Limb (tissue), 2 donors: ENCODE results near the gene TRIM9.

Experiments
- DNase-seq, 2 donors: peaks; one replicate each; pipeline ENCODE4 v3.0.0-alpha.2; 2016; ENCODE audit errors: extremely low spot score in 2 of 2

TRIM9 gene

DNA sequence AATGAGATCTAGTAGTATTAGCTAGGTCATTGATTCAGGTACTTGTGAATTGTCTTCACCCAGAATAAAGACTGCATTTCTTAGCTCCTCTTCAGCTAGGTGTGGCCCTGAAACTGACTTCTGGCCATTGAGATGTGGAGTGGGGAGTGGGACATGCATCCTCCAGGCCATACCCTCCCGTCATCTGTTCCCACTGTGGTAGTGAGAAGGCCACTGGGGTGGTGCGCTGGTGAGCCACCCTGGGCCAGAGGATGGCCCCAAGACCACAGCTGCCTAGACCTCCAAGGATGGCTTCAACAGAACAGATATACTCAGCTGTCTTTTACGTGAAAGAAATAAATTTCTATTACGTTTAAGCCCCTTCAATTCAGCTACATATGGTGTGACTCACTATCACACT, 36.5 kb downstream of the TRIM9 start:
- no peak for DNase-seq

DNA sequence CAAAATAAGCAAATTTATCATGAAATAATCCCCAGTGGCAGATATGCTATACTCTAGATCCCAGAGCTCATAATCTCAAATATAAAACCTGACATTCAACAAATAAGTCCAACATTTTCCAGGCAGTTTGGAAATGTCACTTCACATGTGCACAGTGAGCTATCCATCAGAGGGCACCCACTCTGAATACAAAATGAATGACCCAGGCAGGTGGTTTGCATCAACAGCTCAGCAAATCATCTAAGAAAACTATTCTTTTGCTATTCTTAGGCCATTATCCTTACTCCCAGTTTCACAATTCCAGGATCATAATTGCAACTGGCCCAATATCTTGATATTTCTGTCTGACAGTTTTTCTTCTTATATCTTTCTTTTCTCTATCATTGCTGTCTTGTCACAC, 38.5 kb downstream of the TRIM9 start:
- DNase-seq: no peak

DNA sequence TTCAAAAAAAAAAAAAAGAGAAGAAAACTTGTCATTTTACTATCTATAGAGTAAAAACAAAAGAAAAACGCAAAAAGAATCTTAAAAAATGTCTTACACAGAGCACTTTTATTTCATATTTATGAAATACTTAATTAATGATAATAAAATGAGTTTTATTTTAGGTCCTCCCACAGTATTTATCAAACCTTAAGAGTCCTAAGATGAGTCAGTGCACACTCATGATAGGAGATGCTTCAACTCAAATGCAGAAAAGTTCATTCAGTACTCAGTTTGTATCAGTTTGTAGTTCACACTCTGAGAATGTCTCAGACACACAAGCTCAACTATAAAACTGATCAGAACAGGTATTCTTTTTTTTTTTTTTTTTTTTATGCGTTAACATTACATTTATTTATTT, 41.7 kb downstream of the TRIM9 start:
- DNase-seq: no peak

DNA sequence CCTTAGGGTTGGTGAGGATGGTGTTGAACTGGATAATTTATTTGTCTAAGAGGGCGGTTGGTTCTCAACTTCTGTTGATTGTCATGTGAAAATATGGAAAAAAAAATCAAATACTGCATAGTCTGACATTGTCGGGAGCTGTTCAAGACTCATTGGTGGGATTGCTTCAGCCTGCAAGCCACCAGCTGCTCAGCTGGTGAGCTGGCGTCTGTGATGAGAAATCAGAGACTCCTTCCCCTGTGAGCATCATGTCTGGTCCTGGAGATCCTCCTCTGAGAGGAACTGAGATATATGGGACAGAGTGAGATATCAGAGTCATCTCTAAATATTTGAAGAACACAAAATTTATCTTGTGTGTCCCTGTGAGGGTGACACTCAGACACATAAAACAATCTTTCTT, 49.9 kb downstream of the TRIM9 start:
- no peak for DNase-seq

DNA sequence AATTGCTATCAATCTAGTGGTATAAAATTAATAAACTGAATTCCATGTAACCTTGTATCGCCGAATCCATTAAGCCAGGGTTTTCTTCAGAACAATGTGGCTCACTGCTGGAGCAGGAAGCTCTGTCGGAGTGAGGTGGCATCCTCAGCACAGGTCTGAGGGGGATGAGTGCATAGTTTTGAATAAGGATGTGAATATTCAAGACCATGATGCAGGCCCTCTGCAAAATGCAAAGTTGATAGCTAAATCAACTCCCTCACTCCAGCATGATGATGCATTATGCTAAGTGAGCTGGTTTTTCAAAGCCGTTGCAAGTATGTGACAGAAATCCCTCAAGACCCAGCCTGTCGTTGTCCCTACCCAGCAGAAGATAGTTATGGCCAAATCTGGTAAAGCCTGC, 53.0 kb downstream of the TRIM9 start:
- DNase-seq: no peak

DNA sequence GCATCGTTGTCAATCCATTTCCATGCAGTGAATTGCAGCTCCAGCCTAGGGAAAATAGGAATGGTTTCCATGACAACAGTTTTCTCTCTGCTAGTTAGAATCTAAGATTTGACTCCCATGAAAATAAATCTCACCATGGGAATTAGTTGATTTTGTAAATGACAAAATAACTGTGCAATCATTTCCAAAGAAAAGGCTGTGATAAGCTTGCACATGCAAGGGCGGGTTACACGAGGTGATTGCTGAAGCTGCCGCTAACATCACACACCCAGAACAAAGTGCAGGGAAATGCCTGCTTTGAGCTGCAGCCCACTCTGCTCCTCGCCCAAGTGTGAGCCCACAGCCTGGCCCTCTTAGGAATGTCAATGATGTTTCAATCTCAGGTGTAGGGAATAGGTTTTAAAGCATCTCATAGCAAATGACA, 53.8 kb downstream of the TRIM9 start:
- no peak for DNase-seq

DNA sequence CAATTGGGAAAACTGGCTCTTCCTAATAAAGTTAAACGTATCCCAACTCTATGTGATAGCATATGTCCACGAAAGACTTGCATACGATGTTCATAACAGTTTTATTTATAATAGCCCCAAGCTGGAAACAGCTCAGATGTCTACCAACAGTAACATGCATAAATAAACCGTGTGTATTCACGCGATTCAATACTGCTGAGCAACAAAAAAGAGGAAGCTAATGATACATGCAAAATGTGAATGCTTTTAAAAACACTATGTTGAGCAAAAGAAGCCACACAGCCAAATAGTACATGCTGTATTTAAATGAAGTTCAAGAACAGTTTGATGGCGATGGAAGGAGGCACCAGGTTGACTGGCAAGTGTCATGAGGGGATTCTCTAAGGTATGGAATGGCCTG, 55.7 kb downstream of the TRIM9 start:
- DNase-seq: no peak

DNA sequence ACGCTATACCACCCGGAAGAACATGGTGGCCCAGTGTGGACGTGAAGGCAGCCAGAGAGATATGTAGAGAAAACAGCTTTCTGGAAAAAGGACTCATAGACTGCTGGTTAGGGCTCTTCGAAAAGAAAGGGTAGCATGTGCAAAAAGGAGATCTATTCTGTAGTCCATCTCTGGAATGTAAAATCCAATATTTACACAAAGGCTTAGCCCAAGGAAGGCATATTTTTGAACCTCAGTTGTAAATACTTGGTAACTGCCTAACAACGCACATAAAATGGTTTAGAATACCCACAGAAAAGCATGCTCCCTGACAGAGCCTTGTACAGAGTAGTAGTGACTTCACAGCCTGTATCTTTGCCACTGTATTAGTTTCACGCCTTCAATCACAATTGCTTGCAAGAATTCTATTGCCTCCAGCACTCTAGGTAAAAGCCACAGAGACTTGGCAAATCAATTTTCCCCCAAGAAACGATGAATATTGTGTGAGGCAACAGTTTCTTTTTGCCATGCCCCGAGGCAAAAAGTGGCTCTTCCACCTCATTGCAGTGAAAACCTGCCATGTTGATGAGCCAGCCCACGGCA, 59.2 kb downstream of the TRIM9 start:
- DNase-seq: no peak

DNA sequence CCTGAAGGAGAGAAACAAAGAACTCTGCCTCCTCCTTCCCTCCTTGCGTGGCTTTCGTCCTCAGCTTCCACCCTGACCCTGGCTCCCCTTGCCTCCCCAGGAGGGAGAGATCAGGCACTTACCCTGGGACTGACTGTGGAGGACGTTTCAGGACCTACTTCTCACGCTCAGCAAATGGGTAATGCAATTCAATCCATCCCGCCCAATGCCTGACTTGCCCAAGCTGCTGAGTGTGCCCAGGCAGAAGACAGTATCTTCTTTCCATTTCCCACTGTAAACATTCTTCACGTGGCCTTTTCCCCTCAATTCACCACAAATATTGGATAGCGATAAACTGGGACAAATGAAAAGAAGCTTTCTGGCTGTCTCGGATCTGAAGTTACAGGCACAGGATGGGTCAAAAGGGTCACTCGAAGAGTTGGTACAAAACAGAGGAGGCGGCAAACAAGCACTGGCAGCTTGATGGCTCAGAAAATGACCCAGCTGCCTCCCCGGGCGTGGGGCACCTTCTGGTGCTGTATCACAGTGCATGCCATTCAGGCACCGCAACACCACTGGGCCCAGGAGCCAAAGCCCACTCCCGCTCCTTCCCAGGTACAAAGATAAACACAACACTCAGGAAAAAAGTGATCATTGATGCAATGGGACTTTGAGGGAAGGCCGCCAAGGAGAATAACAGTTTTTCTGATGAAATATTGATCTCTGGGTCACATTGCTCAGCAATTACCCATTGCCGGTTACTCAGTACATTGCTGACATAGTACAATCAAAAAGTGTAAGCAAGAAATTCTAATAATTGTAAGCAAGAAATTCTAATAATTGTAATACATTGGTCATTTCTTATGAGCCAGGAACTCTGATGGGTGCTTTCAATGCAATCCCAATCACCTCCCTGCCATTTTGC, 65.8 kb downstream of the TRIM9 start:
- DNase-seq: no peak

DNA sequence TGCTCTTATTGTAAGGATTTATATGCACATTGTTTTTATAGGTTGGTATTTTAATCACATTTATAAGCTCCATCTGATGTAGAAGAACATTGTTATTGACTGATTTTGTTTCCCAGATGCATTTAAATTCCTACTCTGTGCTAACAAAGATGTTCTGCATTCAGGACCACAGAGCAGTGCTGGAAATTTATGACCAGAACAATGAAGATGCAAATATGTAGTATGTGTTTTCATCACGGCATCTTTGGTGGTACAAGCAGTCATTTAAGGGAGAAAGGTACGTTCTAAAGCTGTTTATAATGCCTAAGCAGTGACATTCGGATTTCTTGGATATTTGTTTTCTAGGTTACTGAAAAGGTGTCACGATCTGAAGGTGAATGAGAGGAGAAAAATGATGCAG, 66.5 kb downstream of the TRIM9 start:
- DNase-seq: no peak

DNA sequence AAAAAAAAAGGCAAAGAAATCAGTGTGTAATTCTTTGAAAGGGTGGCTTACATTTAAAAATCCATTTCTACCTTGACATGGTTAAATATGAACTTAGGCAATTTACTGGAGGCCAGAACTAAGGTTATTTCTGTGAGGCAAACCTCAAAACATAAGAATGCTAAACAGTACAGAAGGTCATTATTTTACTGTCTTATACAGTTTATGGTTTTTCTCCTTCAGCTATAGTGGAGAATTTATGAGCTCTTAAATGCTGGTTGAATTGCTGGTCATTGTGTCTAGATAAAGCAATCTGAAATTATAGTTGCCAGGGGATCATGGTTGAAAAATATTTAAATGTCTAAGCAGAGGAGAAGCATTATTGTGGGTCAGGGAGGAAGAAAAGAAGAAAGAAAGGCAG, 70.5 kb downstream of the TRIM9 start:
- DNase-seq: no peak

DNA sequence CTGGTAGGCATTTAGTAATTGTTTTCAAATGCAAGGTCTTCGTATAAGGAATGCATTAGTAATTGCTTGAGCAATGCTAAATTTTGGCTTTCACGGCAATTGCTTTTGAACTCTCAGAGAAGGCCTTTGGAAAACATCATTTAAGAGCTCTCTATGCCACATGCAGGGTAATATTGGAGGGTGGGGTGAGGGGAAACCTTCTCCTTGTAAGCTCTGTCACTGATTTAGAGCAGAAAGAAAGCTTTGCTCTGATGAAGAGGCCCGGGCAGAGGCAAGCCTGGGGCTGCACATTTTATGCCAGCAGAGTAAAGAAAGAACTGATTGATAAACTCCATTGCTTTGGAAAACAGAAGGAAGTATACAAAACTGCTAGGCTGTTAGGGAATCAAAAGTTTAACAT, 70.9 kb downstream of the TRIM9 start:
- DNase-seq: peak in 1 of 2 donors; percentile 38

DNA sequence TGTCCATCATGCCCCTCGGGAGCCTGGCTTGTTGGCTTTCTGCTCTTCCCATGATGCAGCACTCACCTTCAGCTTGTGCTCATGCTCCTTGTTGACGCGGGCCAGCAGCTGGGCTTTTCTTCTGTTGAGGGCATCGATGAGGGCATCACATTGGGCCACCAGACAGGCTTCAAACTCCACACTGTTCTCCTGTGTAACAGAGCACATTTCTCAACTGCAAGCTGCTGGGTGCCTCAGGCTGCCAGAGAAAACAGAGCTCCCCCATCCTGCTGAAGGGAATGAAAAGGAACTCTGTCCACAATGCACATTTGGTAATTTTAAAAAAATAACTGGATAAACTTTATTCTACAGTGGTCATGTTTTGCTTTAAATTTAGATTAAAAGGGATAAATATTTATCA, 72.1 kb downstream of the TRIM9 start:
- DNase-seq: no peak

DNA sequence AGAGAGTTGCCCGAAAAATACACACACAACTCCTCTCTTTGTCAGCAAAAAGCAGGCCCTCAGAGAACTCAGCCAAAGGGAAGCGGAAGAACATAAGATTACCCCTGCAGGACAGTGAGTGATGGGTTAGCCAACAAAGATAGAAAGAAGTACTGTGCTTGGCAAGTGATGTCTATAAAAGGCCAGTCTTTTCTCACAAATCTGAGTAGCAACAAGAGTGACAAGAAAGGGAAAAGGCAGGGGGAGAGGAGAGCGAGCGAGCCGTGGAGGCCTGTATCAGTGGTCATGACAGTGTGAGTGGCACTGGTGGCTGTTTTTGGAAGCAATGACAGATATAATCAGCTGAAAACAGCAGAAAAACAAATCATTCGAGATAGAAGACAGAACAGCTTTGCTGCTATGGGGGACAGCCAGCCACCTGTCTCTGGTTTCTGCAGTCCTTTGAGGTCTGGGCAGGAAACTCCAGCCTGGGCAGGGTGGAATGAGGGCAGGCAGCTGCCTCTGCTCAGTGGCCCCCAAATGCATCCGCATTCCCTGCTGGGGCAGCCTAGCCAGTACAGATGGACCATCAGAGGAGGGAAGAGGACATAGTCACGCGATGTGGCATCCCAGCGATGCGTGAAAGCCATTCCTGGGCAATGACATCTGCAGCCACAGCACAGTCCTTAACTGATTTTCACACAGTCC, 74.7 kb downstream of the TRIM9 start:
- DNase-seq: peak; percentile 15 to 48

DNA sequence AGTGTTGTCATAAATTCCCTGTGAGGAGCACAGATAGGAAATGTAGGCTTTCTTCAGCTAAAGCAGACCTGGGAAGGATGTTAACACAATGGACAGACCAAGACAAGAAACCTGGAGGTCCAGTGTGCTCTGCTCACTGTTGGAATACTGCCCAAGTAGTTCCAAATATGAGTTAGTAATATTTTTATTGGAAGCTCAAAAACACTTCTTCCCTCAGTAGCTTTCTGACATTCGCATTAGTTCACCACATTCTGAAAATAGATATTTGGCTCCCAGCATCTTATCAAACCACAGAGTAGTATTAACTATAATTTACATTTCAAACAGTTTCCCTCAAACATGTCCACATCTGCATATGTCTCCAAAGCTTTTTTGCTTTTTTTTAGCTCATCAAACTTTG, 75.8 kb downstream of the TRIM9 start:
- DNase-seq: peak in 1 of 2 donors; percentile 29

DNA sequence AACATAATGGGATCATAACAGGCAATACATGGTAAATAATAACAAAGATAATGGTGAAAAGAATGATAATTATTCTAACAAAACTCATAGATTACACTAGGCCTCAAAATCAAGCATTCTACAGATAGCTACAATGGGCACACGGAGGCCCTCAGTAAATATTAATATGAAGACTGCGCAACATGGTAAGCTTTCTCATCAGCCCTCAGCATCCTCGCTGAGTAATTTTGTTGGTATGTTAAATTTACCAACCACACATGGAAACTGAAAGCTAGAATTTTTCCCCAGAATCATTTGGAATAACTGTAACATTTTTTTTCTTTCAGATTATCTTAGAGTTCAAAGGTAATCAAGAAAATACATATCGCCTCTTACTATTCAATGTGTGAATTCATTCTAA, 76.4 kb downstream of the TRIM9 start:
- DNase-seq: no peak

DNA sequence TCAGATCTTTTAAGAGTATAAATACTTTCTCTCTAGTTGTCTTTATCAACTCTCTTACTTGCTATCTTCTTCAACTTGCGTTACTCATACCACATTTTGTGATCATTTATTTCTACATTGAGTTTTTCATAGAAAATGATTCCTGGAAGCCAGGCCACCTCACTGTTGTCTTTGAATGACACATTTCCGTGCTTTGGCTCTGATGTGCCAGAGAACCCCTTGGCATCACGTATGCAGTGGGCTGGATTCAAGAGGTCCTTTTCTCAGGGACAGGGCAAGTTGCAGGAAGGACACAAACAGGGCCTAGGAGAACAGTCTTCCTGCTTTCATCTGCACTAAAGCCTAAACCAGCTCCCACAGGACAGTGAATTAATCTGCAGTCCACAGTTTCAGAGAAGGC, 80.3 kb downstream of the TRIM9 start:
- DNase-seq: no peak

DNA sequence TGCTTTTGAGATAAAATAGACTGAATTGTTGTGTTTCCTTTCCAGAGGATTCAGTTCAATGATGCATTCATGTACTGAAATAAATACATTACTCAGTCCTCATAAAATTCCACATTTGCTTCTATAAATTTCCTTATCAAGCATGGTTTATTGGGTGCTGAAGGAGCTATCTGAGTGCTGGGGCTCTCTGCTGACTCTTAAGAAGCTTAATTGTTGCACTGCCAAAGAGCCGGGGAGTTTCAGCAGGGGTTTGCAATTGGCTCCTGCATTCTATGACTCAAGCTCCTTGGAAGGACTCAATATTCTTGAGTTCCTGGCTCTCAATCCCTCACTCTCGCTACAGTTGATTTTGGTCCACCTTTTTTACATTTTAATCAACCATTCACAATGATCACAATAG, 80.8 kb downstream of the TRIM9 start:
- DNase-seq: peak in 1 of 2 donors; percentile 60

DNA sequence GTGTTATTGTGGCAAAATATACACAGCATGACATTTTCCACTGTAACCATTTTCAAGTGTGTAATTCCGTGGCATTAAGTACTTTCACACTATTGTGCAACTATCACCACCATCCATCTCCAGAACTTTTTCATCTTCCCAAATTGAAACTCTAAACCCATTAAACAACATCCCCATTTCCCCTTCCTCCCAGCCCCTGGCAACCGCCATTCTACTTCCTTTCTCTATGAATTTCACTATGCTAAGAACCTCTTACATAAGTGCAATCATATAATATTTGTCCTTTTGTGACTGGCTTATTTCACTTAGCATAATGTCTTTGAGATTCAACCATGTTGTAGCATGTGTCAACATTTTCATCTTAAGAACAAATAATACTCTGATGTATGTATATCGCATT, 82.8 kb downstream of the TRIM9 start:
- DNase-seq: no peak

DNA sequence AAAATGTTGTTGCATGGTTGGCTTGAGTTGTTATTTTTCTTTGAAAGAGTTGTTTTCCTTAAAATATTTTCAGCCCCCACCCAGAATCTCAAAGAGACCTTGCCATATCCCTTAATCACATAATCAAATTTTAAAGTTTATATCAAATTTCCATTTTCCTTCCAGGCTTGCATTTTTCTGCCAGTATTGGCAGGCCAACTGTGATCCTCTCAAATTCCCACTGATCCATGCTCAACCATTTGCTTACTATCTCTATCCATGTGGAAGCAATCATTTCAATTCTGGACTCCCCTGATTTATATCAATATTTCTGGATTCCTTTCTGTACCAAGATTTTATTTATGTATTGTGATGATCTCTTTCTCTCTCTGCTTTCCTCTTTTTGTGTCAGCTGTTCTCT, 86.5 kb downstream of the TRIM9 start:
- DNase-seq: peak in 1 of 2 donors; percentile 14

DNA sequence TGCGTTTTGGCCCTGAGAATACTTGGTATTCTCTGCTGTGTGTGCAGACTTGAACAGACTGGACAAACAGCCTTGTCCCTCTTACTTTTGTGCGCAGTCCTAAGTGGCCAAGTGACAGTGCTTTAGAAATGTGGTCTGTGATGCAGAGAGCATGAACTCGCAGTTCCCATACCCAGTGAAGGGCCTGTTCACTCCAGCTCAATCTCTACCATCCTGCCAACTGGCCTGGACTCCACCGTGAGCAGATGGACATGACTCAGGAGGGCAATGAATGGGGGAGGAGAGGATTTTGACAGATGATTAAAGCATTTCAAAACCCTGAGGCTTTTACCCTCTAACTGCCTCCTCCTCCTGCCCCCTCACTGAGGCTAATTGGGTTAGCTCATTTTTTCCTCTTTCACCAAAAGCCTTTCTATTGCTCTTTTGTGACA, 88.1 kb downstream of the TRIM9 start:
- no peak for DNase-seq

DNA sequence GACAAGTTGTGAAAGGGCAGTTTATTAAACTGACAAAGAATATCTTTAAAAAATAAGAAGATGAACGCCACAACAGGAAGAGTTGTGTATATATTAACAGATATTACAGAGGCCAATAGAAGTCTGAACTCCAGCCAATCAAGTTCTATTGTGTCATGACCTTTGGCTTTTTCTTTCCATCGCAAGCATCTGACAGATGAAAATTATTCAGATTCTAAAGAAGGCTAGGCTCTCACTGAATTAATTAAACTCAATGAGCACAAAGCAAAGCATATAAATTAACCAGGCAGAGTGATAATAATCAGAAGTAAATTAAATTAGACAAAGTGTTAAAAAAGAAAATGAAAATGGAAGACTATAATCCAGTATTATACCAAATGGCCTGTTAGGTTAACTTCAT, 88.6 kb downstream of the TRIM9 start:
- no peak for DNase-seq
